ENCODE measurements around the gene ZBED6. TPM values are rescaled to one million over a fixed set of nuclear protein-coding genes. Genes with fewer than 3 reads are reported as not detected.
A peak's percentile ranks its signal among the peaks of the same experiment; 100 is the strongest.

ZBED6 gene
- total RNA-seq, 1 donor from 2014 or later = 60.4 TPM

GRCh38 chr1:203807196-203807595, 11.8 kb downstream of the ZBED6 start:
- Mint-ChIP-seq H3K4me3 (no peak overlapping the region), H3K9me3 (no peaks in the 10 kb centered on the region), H3K36me3 (peaks cover 41% of the 10 kb centered on the region), H3K27me3 (ENCODE audit: low read depth) (no peaks in the 10 kb centered on the region), H3K27ac (no peak overlapping the region), H3K4me1 (peaks cover 3% of the 10 kb centered on the region)
- TF ChIP-seq, protein P1, sequence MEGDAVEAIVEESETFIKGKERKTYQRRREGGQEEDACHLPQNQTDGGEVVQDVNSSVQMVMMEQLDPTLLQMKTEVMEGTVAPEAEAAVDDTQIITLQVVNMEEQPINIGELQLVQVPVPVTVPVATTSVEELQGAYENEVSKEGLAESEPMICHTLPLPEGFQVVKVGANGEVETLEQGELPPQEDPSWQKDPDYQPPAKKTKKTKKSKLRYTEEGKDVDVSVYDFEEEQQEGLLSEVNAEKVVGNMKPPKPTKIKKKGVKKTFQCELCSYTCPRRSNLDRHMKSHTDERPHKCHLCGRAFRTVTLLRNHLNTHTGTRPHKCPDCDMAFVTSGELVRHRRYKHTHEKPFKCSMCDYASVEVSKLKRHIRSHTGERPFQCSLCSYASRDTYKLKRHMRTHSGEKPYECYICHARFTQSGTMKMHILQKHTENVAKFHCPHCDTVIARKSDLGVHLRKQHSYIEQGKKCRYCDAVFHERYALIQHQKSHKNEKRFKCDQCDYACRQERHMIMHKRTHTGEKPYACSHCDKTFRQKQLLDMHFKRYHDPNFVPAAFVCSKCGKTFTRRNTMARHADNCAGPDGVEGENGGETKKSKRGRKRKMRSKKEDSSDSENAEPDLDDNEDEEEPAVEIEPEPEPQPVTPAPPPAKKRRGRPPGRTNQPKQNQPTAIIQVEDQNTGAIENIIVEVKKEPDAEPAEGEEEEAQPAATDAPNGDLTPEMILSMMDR (IDR thresholded peaks at IDR 0.05; ENCODE audit: unreplicated experiment) = no peak
- DNase-seq (ENCODE audit: low spot score in 2 of 2, unreplicated experiment in 2 of 2) = no peak

GRCh38 chr1:203813581-203814341, 18.3 kb downstream of the ZBED6 start:
- H3K9me3 Mint-ChIP-seq = no peaks in the 10 kb centered on the region
- H3K36me3 Mint-ChIP-seq = peaks cover 37% of the 10 kb centered on the region

GRCh38 chr1:203818399-203818798, 23.0 kb downstream of the ZBED6 start:
- Mint-ChIP-seq H3K27ac (no peak overlapping the region), H3K27me3 (ENCODE audit: low read depth) (no peaks in the 10 kb centered on the region)

More at GRCh38 chr1:203813581-203814341, 18.3 kb downstream of the ZBED6 start:
- Mint-ChIP-seq H3K4me1 (no peaks in the 10 kb centered on the region), H3K4me3 (no peak overlapping the region), H3K27ac (peak overlapping the region; percentile 42), H3K27me3 (ENCODE audit: low read depth) (no peaks in the 10 kb centered on the region)
- DNase-seq (ENCODE audit: low spot score in 2 of 2, unreplicated experiment in 2 of 2) = no peak
- TF ChIP-seq, protein P1 (IDR thresholded peaks at IDR 0.05; ENCODE audit: unreplicated experiment) = no peak

GRCh38 chr1:203823306-203823705, 27.9 kb downstream of the ZBED6 start:
- TF ChIP-seq, protein P1 (IDR thresholded peaks at IDR 0.05; ENCODE audit: unreplicated experiment) = no peak
- peaks cover 45% of the 10 kb centered on the region for H3K36me3 Mint-ChIP-seq
- peaks cover 29% of the 10 kb centered on the region for H3K4me1 Mint-ChIP-seq
- H3K27me3 Mint-ChIP-seq (ENCODE audit: low read depth) = no peaks in the 10 kb centered on the region
- no peak overlapping the region for H3K4me3 Mint-ChIP-seq
- no peak for DNase-seq (ENCODE audit: low spot score in 2 of 2, unreplicated experiment in 2 of 2)
- H3K27ac Mint-ChIP-seq = no peak overlapping the region
- no peaks in the 10 kb centered on the region for H3K9me3 Mint-ChIP-seq

More at GRCh38 chr1:203818399-203818798, 23.0 kb downstream of the ZBED6 start:
- Mint-ChIP-seq H3K36me3 (peaks cover 46% of the 10 kb centered on the region), H3K9me3 (no peaks in the 10 kb centered on the region), H3K4me1 (no peaks in the 10 kb centered on the region), H3K4me3 (no peak overlapping the region)
- TF ChIP-seq, protein P1 (IDR thresholded peaks at IDR 0.05; ENCODE audit: unreplicated experiment) = no peak
- no peak for DNase-seq (ENCODE audit: low spot score in 2 of 2, unreplicated experiment in 2 of 2)

- Mint-ChIP-seq H3K4me1 (peaks cover 41% of the 10 kb centered on the region), H3K9me3 (no peaks in the 10 kb centered on the region), H3K27me3 (ENCODE audit: low read depth) (no peaks in the 10 kb centered on the region), H3K36me3 (peaks cover 45% of the 10 kb centered on the region), H3K4me3 (no peak overlapping the region), H3K27ac (peak overlapping the region; percentile 78)
- DNase-seq (ENCODE audit: low spot score in 2 of 2, unreplicated experiment in 2 of 2) = no peak
- TF ChIP-seq, protein P1 (IDR thresholded peaks at IDR 0.05; ENCODE audit: unreplicated experiment) = no peak
These were observed 30.8 kb downstream of the ZBED6 start for GRCh38 chr1:203826175-203826574.

All from mesothelial cell of epicardium (in vitro differentiated cells).